IMR-90 (cell line): ENCODE data around the gene REPS1. TPM values are rescaled to one million over a fixed set of nuclear protein-coding genes. Genes with fewer than 3 reads are reported as not detected.

ENCODE experiments used
- ATAC-seq: fragments of 200-7000 bp; cut with Tn5 transposase; 2 replicates; pipeline ENCODE4 v1.9.1; 2020; ENCODE audit warnings: low read depth, mild to moderate bottlenecking, moderate library complexity
- BruUV-seq: library from RNA; stranded (reverse); fragments of 400-500 nt; replicated peaks from 2 replicates; lab custom pipeline; 2021; lab: Mats Ljungman, UMichigan
- CTCF ChIA-PET: fragments of 300-600 bp; formaldehyde crosslinking; extraction: SDS; loops from one replicate; lab custom pipeline; 2021; ENCODE audit warnings: antibody characterized with exemption; lab: Yijun Ruan, JAX
- POLR2A ChIA-PET: fragments of 300-600 bp; sonication (Branson Sonifier 250); formaldehyde crosslinking; loops from one replicate; lab custom pipeline; 2022; ENCODE audit warnings: antibody characterized with exemption; ENCODE audit not compliant: unreplicated experiment; lab: Charles Lee
- DNase-seq: peaks from one replicate; pipeline ENCODE4 v3.0.0; 2013
- H2AFZ ChIP-seq: replicated peaks from 2 replicates; pipeline ENCODE3; 2013; ENCODE audit warnings: low read length, mild to moderate bottlenecking; ENCODE audit not compliant: poor library complexity
- H2AK5ac ChIP-seq: 2 replicates; pipeline ENCODE4 v1.6.1; 2013; ENCODE audit warnings: low read depth, low read length, inconsistent platforms
- H2AK9ac ChIP-seq: replicated peaks from 2 replicates; pipeline ENCODE3; 2013; ENCODE audit warnings: mild to moderate bottlenecking, low read depth, low read length, moderate library complexity; ENCODE audit not compliant: poor library complexity
- H2BK120ac ChIP-seq: 2 replicates; pipeline ENCODE4 v1.6.1; 2013; ENCODE audit warnings: low read depth, low read length, inconsistent platforms
- H2BK15ac ChIP-seq: 3 replicates; pipeline ENCODE4 v1.6.1; 2013; ENCODE audit warnings: low read depth, low read length, inconsistent platforms
- H2BK20ac ChIP-seq: 2 replicates; pipeline ENCODE4 v1.6.1; 2013; ENCODE audit warnings: low read depth, mild to moderate bottlenecking, inconsistent platforms, low read length, moderate library complexity
- H2BK5ac ChIP-seq: 2 replicates; pipeline ENCODE4 v1.6.1; 2013; ENCODE audit warnings: mild to moderate bottlenecking, low read depth, low read length, inconsistent platforms; ENCODE audit not compliant: poor library complexity, severe bottlenecking
- H3K14ac ChIP-seq: replicated peaks from 2 replicates; pipeline ENCODE4 v1.6.1; 2013; ENCODE audit warnings: low read depth, low read length, inconsistent platforms
- H3K18ac ChIP-seq: 2 replicates; pipeline ENCODE4 v1.6.1; 2013; ENCODE audit warnings: low read depth, low read length, control low read depth
- H3K23ac ChIP-seq: 2 replicates; pipeline ENCODE4 v1.6.1; 2013; ENCODE audit warnings: low read depth, low read length, inconsistent platforms
- H3K27ac ChIP-seq: 2 replicates; pipeline ENCODE4 v1.5.1; 2013; ENCODE audit warnings: mild to moderate bottlenecking, control low read depth, low read length; ENCODE audit not compliant: insufficient read depth
- H3K27me3 ChIP-seq: 2 replicates; pipeline ENCODE4 v1.6.1; 2013; ENCODE audit warnings: low read length; ENCODE audit not compliant: control insufficient read depth, insufficient read depth
- H3K36me3 ChIP-seq: 2 replicates; pipeline ENCODE4 v1.6.1; 2013; ENCODE audit warnings: low read length, mixed read lengths; ENCODE audit not compliant: control insufficient read depth, insufficient read depth
- H3K4ac ChIP-seq: 2 replicates; pipeline ENCODE4 v1.6.1; 2013; ENCODE audit warnings: low read depth, low read length, inconsistent platforms
- H3K4me1 ChIP-seq: 2 replicates; pipeline ENCODE4 v1.6.1; 2013; ENCODE audit warnings: low read length, mixed read lengths; ENCODE audit not compliant: control insufficient read depth, insufficient read depth
- H3K4me2 ChIP-seq: 2 replicates; pipeline ENCODE4 v1.6.1; 2013; ENCODE audit warnings: low read depth, mild to moderate bottlenecking, control low read depth, low read length, moderate library complexity
- H3K4me3 ChIP-seq: 2 replicates; pipeline ENCODE4 v1.5.1; 2013; ENCODE audit warnings: low read depth, mild to moderate bottlenecking, control low read depth, low read length, moderate library complexity; ENCODE audit not compliant: insufficient read depth
- H3K56ac ChIP-seq: 2 replicates; pipeline ENCODE4 v1.6.1; 2013; ENCODE audit warnings: low read length, inconsistent platforms; ENCODE audit not compliant: insufficient read depth; ENCODE audit errors: extremely low read depth
- H3K79me1 ChIP-seq, 2 experiments: 2 replicates each; pipeline ENCODE4 v1.6.1; 2013; ENCODE audit warnings: low read length in 2 of 2, inconsistent platforms in 1 of 2, low read depth in 1 of 2
- H3K9ac ChIP-seq: 2 replicates; pipeline ENCODE4 v1.6.1; 2013; ENCODE audit warnings: low read depth, low read length, control low read depth
- H3K9me1 ChIP-seq: 2 replicates; pipeline ENCODE4 v1.6.1; 2013; ENCODE audit warnings: low read length, inconsistent platforms; ENCODE audit not compliant: insufficient read depth
- H3K9me3 ChIP-seq: 2 replicates; pipeline ENCODE4 v1.6.1; 2013; ENCODE audit warnings: low read length; ENCODE audit not compliant: control insufficient read depth, insufficient read depth
- H4K20me1 ChIP-seq: 2 replicates; pipeline ENCODE4 v1.6.1; 2013; ENCODE audit warnings: low read length, inconsistent platforms; ENCODE audit not compliant: insufficient read depth
- H4K5ac ChIP-seq: 2 replicates; pipeline ENCODE4 v1.6.1; 2013; ENCODE audit warnings: mild to moderate bottlenecking, low read depth, low read length, control low read depth
- H4K8ac ChIP-seq, 2 experiments: 2 replicates each; pipeline ENCODE4 v1.6.1; 2013; ENCODE audit warnings: low read depth in 2 of 2, low read length in 2 of 2, control low read depth in 1 of 2, inconsistent platforms in 1 of 2
- H4K91ac ChIP-seq: 2 replicates; pipeline ENCODE4 v1.6.1; 2013; ENCODE audit warnings: low read depth, low read length, inconsistent platforms; ENCODE audit not compliant: insufficient read depth
- BHLHE40 ChIP-seq: fragments of 150-350 bp; IDR thresholded peaks from 2 replicates; pipeline ENCODE4 v1.6.1; 2016; ENCODE audit warnings: mild to moderate bottlenecking, low read depth, low read length
- MAZ ChIP-seq: IDR thresholded peaks from 2 replicates; pipeline ENCODE4 v1.6.1; 2012; ENCODE audit warnings: low read depth, mild to moderate bottlenecking, low read length, improper control_type of control experiment, moderate library complexity, borderline replicate concordance
- MXI1 ChIP-seq: IDR thresholded peaks from 2 replicates; pipeline ENCODE4 v1.6.1; 2012; ENCODE audit warnings: low read depth, mild to moderate bottlenecking, low read length, moderate library complexity, borderline replicate concordance
- POLR2A ChIP-seq: IDR thresholded peaks from 2 replicates; pipeline ENCODE4 v1.6.1; 2012; ENCODE audit warnings: mild to moderate bottlenecking, low read depth, low read length
- RAD21 ChIP-seq: IDR thresholded peaks from 2 replicates; pipeline ENCODE4 v1.6.1; 2012; ENCODE audit warnings: low read length, improper control_type of control experiment
- RCOR1 ChIP-seq: IDR thresholded peaks from 2 replicates; pipeline ENCODE4 v1.6.1; 2012; ENCODE audit warnings: mild to moderate bottlenecking, low read length, improper control_type of control experiment; ENCODE audit not compliant: insufficient replicate concordance
- RFX5 ChIP-seq: IDR thresholded peaks from 2 replicates; pipeline ENCODE4 v1.8.0; 2012; ENCODE audit warnings: low read depth, mild to moderate bottlenecking, low read length, moderate library complexity
- SMC3 ChIP-seq: fragments of 150-350 bp; IDR thresholded peaks from 2 replicates; pipeline ENCODE4 v1.6.1; 2016; ENCODE audit warnings: low read depth, mild to moderate bottlenecking, antibody characterized with exemption, low read length, moderate library complexity
- USF2 ChIP-seq: fragments of 150-350 bp; IDR thresholded peaks from 2 replicates; pipeline ENCODE4 v1.6.1; 2017; ENCODE audit warnings: mild to moderate bottlenecking, antibody characterized with exemption, low read length, low read depth
- WGBS, 2 experiments: methylation state at CpG; one replicate each; pipeline versions ENCODE4 v1.1.5 to v1.1.7; 2013; ENCODE audit warnings: missing lambda C conversion rate in 2 of 2; ENCODE audit not compliant: insufficient read length in 1 of 2; ENCODE audit errors: extremely low coverage in 2 of 2; 5-methylcytosine and 5-hydroxymethylcytosine counted together
- dilution Hi-C: fragments of 300-500 bp; cut with HindIII; formaldehyde crosslinking; loops from one replicate; pipeline ENCODE4 v1.14.3; 2018; ENCODE audit warnings: low sequenced_read_pairs; ENCODE audit not compliant: unreplicated experiment
- in situ Hi-C: fragments of 300-500 bp; cut with MboI; formaldehyde crosslinking; loops from 3 replicates; pipeline ENCODE4 v1.14.3; 2019; ENCODE audit warnings: low sequenced_read_pairs, inconsistent platforms, mixed read lengths
- intact Hi-C: fragments of 100-400 bp; cut with micrococcal nuclease; formaldehyde crosslinking; loops from 2 replicates; pipeline ENCODE4 v1.10.0; 2022
- polyA plus RNA-seq, 3 experiments: library from polyadenylated mRNA; depleted of rRNA; stranded (reverse); fragments of >200 nt; gene quantifications; 2 replicates each; pipeline ENCODE4 v1.2.3, GENCODE V29; 2012; ENCODE audit warnings: low replicate concordance in 1 of 3
- total RNA-seq: library from RNA; depleted of rRNA; stranded (reverse); fragments of >200 nt; gene quantifications from 2 replicates; pipeline ENCODE4 v1.2.3, GENCODE V29; 2012

REPS1 gene
- total and polyA plus RNA-seq, 2 of the 4 experiments (the other 2 are of a cell fraction) = 21.9 to 24.2 TPM

- POLR2A ChIA-PET = no interaction called here
- intact Hi-C loops = no loop called here
These were observed 9.1 kb upstream of the REPS1 start for GRCh38 chr6:138997136-138997535.

More at GRCh38 chr6:138997136-138997535, 9.1 kb upstream of the REPS1 start:
- H3K4ac ChIP-seq = no peak overlapping the region
- H3K9me1 ChIP-seq = no peaks in the 10 kb centered on the region
- H3K27ac ChIP-seq = no peak overlapping the region
- H3K56ac ChIP-seq = no peak overlapping the region
- H3K23ac ChIP-seq = no peak overlapping the region
- H4K5ac ChIP-seq = no peak overlapping the region
- H3K9ac ChIP-seq = no peak overlapping the region
- H3K18ac ChIP-seq = no peak overlapping the region
- TF ChIP-seq MXI1 (no peak), SMC3 (no peak), POLR2A (no peak), RAD21 (no peak), RFX5 (no peak), MAZ (no peak), RCOR1 (no peak), USF2 (no peak), BHLHE40 (no peak)
- no peak overlapping the region for H3K4me3 ChIP-seq
- no TSS peak for BruUV-seq
- dilution Hi-C loops = no loop called here
- no peaks in the 10 kb centered on the region for H3K79me1 ChIP-seq
- H3K4me2 ChIP-seq = no peak overlapping the region
- H4K91ac ChIP-seq = no peak overlapping the region
- CTCF ChIA-PET = no interaction called here
- H2BK15ac ChIP-seq = no peak overlapping the region
- no peaks in the 10 kb centered on the region for H3K4me1 ChIP-seq
- H2BK120ac ChIP-seq = no peak overlapping the region
- no peak overlapping the region for H2BK5ac ChIP-seq
- no peak overlapping the region for H2AK9ac ChIP-seq
- no peak overlapping the region for H3K14ac ChIP-seq
- no peak overlapping the region for H2BK20ac ChIP-seq
- no CpG with 5 or more reads among the region's 5 CpGs for WGBS, 2 experiments
- no peak overlapping the region for H2AFZ ChIP-seq
- ATAC-seq (no peak), DNase-seq (no peak)
- in situ Hi-C loops = no loop called here
- no peaks in the 10 kb centered on the region for H4K20me1 ChIP-seq
- no peaks in the 10 kb centered on the region for H3K36me3 ChIP-seq
- H3K27me3 ChIP-seq = peaks cover 4% of the 10 kb centered on the region; the same call in 1 of the 2 replicates
- H3K9me3 ChIP-seq = no peaks in the 10 kb centered on the region
- H4K8ac ChIP-seq = no peak overlapping the region
- no peak overlapping the region for H2AK5ac ChIP-seq
